HG03354 (cell line): Measurements from ENCODE around the gene ZNF681.
"Not testable (repeated sequence)": the region's sequence is repeated elsewhere in the genome, so short reads cannot be mapped to it uniquely, and the experiment has no call there.

ENCODE experiments used
- ATAC-seq: cut with Tn5 transposase; IDR thresholded peaks from one replicate; pipeline ENCODE4 v1.9.1; 2021; ENCODE audit warnings: mild to moderate bottlenecking; ENCODE audit not compliant: unreplicated experiment, poor library complexity, severe bottlenecking

Gene ZNF681

DNA sequence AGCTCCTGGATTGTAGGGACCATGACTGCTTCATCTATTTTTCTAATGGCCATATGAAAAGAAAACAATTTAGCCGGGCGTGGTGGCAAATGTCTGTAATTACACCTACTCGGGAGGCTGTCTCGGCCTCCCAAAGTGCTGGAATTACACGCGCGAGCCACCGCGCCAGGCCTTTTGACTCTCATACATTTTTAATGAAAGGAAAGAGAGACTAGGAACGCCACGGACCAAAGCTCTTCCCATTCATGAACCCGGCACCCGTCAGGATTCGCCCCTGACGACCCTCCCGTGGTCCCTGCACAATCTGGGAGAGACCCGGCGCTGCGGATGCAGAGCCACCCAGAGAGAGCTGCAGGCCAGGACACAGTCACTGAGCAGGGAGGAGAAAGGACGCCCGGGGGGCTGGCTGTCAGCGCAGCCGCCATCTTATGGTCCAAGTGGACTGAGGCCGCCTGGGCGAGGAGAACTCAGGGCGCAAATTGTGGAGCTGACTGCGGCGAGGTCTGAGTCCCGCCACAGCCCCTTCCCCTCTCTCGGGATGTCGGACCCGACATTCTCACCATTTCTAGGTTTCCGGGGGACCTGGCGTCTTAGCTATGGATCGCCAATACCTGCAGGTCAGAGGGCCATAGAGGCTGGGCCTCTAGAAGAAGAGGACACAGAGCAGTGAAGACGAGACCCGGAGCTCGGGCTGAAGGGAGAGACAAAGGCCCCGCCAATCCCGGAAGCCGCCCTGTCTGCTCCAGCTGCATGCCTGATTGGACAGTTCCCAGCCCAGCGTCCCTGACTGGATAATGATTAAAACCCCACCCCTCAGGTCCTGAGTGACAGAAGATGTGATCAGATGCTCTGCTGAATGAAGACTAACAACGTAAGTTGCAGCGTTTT, at the start of gene ZNF681:
Gene ZNF681, minus strand, starts transcription at position 705 of the 888 bp plus-strand sequence. Its CDS starts 142 bp downstream, at position 563.
- ATAC-seq, result peak; percentile 91

DNA sequence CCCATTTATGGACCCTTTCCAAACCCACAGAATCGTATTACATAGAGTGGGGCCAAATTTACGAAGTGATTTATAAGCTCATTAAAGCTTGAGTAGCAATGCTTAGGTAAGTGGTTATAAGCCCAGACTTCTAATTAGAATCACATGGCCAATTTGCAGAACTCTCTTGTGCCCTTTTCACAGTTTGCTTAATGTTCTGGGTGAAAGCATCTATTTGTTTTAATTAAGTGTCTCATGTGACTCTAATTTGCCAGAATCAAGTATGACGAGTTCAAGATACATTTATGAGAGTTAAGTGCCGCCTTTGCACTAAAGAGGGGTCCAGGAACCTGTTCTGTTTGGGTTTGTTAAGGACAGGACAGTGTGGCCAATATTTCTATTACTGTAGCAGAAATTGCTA, 46.0 kb upstream of the ZNF681 start:
- ATAC-seq, result no peak

DNA sequence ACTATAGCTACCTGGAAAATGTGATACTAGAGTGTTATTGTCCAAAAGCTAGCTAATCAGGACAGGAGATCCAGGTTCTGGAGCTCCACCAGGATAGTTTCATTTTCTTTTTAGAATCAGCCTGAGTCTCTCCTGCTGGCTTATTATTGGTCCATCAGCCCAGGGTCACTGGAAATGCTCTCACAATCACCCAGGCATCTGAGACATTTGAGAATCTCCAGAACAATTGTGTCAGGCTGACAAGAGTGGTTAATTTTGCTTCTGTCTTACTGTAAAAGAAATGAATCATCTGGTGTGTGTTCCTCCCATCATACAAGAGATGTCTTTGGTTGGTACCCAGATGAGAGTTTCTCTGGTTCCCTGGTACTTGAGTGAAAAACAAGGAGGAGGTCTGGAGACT, 43.6 kb upstream of the ZNF681 start:
- ATAC-seq, result no peak

DNA sequence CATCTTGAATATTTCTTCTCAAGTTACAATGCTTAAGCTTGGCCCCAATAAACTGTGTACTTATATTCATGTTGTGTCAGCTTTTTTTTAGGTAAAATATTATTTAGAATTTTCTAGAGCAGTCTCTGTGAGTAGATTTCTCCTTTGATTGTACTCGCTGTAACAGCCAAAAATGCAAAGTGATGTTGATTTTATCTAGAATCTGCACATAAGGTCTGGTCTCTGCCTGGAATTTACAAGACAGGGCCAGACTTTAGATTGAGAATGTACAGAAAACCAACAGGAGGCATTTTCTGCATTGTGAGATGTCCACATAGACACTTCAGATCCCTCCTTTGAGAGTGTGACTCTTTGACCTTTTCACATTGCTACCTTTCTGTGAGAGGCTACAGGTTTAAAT, 43.1 kb upstream of the ZNF681 start:
- ATAC-seq, result no peak

DNA sequence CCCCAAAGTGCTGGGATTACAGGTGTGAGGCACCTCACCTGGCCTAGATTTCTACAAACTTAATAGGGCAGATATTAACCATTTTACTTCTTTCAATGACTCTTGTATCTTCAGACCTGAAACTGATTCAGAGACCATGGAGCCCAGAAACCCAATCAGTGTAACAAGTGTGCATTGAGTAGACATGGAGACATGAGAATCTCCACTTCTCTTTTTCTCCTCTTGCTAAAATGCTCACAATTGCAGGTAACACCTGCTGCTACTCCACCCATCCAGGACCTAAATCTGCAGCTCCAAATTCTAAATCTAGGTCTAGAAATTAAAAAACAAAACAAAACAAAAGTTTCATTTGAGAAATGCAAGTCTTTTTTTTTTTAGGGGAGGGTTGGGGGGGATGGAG, 42.2 kb upstream of the ZNF681 start:
- no peak for ATAC-seq

DNA sequence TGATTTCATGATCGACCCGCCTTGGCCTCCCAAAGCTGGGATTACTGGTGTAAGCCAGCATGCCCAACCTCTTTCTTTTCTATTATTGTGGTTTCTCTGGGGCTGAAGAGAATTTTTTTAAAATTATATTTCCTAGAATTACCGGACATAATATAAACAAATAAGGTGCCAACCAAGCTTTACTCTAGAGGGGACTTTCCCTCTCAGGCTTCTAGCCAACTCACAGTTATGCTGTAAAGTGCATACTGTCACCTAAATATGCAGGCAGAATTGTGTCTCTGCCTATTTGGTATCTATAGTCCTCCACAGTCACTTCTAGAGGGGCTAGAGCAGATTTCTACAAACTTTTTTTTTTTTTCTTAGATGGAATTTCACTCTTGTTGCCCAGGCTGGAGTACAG, 41.6 kb upstream of the ZNF681 start:
- ATAC-seq, result no peak

DNA sequence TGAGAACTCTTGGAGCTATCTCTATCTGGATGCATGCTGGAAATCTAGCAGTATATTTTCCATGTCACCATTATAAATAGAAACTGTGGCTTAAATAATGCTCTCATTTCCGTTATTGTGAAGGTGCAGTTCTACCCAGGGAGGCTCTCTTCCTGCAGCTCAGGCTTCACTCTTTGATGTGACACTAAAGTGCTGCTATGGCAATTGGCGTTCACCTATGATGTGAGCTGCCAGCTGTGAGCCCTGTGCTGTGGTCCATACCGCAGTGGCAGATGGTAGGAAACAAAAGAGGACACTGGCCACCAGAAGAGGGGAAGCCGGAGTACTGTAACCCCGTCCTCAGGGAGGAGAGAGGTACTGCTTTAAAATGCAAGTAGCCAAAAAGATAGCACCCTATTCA, 40.6 kb upstream of the ZNF681 start:
- ATAC-seq, result no peak

DNA sequence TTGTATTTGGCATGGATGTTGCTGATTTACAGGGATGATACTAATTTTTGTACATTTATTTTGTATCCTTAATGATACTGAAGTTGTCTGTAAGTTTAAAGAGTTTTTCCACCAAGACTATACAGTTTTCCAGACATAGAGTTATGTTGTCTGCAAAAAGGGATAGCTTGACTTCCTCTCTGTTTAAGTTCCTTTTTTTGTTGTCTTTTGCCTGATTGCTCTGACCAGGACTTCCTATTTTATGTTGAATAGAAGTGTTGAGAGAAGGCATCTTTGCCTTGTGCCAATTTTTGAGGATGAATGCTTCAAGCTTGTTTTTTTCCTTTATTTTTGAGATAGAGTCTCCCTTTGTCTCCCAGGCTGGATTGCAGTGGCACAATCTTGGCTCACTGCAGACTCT, 36.8 kb upstream of the ZNF681 start:
- ATAC-seq, result no peak

DNA sequence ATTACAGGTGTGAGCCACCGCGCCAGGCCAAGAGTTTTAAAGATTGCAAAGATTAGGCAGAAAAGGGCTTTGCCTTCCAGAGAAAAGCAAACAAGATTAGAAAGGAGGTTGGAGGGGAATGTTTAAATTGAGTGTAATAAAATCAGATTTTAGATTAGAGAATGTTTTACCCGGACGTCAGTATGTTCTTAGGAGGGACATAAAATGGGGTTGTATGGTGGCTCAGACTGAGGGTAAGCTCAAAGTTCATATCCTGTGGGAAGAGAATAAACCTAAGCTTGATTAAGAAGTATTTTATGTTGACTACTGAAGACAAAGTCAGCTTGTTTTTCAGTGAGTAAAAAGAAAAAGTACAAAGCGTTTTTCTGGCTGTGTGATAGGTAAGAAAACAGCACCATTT, 34.1 kb upstream of the ZNF681 start:
- no peak for ATAC-seq

DNA sequence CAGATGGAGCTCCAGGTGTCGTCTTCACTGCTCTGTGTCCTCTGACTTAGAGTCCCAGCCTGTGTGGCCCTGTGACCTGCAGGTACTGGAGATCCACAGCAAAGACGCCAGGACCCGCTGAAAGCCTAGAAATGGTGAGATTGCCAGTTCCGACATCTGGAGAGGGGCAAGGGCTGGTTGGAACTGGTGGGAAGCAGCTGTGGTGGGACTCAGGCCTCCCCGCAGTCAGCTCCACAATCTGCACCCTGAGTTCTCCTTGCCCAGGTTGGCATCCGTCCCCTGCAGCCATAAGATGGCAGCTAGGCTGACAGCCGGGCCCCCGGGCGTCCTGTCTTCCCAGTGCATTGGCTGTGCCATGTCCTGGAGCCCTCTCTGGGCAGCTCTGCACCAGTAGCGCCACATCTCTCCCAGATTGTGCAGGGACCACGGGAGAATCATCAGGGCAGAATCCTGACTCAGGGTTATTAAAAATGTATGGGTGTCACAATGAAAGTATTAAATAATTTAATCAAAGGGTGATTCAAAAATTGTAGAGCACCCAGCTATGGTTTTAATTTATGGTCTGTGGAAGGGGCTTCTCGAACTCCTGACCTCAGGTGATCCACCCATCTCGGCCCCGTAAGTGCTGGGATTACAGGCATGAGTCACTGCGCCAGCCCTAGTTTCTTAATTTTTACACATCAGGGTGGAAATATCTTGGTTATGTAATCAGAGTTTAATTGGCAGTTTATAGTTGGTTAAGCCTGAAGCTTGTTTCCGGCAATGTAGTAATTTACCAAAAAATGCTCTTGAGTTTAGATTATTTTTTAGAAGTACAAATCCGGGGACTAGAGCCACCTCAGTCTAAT, 32.2 kb upstream of the ZNF681 start:
- ATAC-seq, result no peak

DNA sequence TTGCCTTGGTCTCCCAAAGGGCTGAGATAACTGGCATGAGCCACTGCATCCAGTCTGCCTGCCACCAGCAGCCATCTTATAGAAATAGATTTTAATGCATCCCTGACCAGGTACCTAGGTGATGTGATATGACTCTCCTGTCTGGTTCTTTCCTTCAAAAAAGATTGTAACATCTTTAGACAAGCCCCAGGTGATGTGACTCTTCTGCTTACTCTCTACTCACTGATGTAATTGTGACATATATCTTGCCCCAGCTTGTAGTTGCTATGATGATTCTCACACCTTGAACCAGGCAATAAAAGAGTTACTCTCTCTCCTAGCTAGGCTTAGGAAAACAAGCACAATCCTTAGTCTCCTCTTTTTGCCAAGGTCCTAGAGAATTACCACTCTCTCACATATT, 30.6 kb upstream of the ZNF681 start:
- no peak for ATAC-seq

DNA sequence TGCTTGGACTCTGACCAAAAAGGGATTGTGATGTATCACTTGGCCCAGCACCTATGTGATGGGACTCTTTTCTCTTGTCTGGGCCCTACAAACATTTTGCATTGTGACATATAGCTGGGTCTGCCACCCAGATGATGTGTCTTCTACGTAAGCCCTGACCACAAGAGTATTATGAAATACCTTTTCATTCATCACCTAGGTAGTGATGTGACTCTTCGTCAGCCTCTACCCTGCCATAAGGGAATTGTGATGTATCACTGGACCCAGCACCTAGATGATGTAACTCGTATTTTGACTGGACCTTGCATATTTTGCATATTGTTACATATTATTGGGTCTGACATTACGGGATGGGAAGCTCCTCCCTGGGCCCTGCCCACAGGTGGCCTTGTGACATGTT, 29.7 kb upstream of the ZNF681 start:
- ATAC-seq, result no peak

DNA sequence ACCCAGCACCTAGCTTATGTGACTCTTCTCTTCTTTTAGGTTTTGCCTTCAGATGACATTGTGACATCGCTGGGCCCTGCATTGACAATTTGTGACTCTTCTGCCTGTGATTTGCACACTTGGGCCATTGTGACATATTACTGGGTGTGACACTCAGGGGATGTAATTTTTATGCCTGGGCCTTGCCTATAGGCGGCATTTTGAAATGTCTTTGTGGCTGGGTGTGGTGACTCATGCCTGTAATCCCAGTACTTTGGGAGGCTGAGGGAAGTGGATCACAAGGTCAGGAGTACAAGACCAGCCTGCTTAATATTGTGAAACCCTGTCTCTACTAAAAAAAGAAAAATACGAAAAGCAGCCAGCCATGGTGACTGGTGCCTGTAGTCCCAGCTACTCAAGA, 28.4 kb upstream of the ZNF681 start:
- no peak for ATAC-seq

DNA sequence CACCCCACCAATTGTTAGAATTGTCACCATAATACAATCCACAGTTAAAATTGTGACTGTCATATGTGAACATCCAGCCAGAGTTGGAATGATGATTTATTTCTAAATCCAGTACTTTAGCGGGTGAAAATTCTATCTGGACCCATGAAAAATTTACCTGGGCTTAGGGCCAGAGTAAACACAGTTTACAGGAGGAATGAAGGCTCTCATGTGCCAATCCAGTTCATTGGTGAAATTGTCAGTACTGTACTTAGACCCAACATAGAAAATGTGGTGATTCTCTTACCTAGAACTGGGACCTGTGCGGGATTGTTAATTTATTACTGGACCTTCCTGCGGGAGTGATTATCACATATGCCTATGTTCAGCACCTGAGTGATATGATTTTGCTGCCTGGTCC, 27.3 kb upstream of the ZNF681 start:
- no peak for ATAC-seq

DNA sequence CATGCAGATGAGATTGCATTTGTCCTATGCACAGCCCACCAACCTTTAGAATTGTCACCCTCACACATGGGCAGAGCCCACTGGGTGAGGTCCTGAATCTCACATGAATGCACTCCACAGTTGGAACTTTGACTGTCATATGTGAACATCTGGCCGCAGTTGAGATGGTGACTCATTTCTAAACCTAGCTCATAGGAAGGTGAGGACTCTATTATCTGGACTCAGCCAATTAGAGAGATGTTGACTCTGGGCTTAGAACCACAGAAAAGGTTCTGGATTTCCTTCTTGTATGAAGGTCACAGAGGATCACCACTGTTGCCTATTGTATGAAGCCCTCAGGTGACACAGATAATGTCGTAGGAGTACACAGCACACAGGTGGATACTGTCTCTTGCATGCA, 25.6 kb upstream of the ZNF681 start:
- ATAC-seq, result no peak

DNA sequence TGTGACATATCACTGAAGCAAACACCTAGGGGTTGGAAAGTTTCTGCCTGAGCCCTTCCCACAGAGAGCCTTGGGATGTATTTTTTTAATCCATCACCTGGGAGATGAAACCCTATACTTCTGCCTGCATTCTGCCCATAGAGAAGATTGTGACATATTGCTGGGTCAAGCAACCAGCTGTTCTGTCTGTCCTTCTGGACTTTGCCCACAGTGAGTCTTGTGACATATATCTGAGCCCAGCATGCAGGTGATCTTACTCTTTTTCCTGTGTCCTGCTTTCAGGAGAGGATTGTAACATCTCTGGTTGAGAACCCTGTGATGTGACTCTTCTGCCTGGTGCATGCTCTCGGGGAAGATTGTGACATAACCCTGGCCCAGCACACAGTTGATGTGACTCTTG, 24.9 kb upstream of the ZNF681 start:
- ATAC-seq, result no peak

DNA sequence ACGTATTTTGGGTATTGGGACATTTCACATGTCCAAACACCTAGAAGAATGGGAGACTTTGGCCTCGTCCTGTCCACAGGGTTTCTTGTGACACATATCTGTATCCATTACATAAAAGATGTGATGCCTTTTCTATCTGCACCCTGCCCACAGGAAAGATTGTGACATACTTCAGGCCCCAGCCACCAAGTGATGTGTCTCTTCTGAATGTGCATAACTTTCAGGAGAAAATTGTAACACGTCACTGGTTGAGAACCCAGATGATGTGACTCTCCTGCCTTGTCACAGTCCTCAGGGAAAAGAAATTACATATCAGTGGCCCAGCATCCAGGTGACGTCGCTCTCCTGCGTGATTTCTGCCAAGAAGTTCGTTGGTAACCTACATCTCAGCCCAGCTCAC, 21.0 kb upstream of the ZNF681 start:
- ATAC-seq, result no peak

DNA sequence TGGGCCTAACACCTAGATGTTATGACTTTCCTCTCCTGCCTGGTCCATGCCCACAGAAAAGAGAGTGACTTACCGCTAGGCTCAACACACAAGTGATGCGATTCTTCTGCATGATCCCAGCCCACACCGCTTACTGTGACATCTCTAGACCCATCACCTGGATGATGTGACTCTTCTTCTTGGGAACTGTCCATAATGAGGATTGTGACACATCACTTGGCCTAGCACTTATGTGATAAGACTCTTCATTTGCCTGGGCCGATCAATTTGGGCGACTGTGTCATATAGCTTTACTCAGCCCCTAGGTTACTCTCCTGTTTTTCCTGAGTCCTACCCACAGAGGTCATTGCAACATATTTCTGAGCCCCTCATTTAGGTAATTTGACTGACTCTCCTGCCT, 19.9 kb upstream of the ZNF681 start:
- no peak for ATAC-seq

DNA sequence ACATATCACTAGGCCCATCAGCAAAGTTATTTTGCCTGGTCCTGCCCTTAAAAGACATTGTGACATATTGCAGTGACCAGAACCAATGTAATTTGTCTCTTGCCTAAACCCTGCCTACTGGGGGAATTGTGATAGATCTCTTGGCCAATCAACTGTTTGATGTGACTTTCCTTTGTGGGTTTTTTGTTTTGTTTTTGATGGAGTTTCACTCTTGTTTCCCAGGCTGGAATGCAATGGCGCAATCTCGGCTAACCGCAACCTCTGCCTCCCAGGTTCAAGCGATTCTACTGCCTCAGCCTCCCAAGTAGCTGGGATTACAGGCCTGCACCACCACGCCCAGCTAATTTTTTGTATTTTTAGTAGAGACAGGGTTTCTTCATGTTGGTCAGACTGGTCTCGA, 19.3 kb upstream of the ZNF681 start:
- ATAC-seq, result not testable (repeated sequence)

DNA sequence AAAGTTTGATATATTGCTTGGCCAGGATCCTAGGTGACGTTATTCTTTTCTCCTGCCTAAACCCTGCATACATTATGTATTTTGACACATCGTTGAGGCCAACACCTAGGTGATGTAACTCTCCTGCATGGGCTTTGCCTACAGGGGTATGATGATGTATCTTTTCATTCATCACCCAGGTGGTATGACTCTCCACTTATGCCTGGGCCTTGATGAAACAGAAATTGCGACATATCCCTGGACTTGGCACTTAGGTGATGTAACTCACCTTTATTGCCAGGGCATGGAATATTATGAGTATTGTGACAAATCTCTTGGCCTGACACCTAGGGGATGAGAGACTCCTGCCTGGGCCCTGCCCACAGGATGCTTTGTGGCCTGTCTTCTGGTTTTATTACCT, 18.5 kb upstream of the ZNF681 start:
- ATAC-seq, result no peak
